Smooth muscle cell of the brain vasculature (primary cell): Measurements from ENCODE around the gene GRHL3.

Experiments used
- DNase-seq: peaks from one replicate; pipeline ENCODE4 v3.0.0-alpha.2; 2012; ENCODE audit warnings: low read depth, low spot score

GRHL3 gene

DNA sequence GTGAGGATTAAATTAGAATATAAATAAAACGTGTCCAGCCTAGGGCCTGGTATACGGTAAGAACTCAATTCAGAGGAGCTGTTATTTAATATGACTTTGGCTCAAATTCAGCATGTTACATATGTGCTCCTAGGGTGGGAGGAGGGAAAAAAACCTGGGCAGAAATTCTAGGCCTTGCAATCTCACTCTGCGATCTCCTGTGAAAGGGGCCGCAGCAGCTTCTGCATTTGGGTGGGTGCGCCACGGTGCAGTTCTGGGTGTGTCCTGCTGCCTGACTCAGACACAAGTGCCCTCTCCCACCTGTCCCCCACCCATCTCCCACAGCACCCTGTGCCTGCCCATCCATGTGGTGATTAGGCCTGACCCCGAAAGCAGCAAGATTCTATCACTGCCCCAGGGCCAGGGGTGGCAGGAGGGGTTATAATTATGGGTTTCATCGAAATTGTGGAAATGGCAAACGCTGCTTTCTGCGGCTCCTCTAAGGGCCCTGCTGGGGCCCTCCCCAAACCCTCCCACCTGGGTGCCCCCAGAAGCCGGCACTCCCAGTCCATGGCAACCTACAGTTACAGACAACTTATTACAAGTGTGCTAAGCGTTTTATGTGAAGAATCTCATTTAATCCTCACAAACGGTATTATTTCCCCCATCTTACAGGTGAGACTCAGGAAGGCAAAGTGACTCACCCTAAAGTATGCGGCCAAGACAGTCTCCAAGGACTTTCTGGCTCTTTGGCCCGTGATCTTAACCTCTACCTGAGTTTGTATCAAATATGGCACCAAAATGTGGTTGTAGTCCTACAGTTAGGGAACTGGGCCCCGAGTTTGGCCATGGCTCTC lies 25.5 kb upstream of the GRHL3 start:
- DNase-seq: no peak

DNA sequence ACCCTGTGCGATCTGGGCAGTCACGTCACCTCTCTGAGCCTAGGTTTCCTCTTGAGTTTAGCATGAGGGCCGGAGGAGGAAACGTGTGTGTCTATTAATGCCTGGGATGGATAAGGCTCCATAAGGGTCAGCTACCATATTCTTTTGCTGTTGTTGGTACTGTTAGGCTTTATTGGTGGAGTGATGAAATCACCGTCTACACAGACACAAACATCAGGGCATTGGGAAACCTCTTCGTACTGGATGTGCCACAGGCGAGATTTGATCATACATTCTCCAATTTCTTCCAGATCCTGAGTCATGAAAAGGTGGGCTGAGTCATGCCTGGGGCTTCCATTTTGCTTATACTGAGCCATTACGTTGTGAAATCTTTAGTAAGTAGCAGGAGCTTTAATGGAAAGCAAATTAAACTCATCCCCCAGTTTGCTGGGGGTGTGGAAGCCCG lies 24.9 kb upstream of the GRHL3 start:
- DNase-seq: no peak

DNA sequence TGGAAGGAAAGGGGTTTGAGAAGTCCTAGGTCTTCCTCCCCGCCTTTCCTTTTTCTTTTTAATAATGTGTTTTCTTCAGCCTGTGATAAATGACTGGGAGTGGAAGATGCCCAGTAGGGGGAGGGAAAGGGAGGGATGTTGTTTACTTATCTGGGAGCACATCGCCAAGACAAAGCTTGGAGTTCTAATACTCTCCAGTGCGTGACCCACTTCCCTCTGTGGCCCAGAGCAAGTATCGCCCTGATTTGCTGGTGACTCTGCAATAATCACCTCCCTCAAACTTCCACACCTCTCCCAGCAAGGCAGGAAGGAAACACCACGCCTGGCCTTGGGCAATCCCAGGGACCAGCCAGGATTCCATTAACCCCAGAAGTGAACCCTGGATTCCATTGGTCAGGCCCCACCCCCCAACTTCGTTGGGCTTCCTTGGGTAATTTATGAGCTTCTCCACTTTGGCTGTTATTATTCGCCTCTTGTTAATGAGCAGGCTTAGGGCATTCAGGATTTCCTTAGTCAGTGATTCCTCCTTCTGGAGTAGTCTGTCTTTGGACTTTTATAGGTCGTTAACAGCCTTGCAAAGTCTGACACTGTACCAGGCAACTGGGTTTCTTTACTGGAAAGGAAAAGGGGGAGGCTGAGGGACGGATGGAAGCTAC lies 24.3 kb upstream of the GRHL3 start:
- DNase-seq: no peak

GRCh38 chr1:24295535-24295934 lies 23.6 kb upstream of the GRHL3 start:
- no peak for DNase-seq

GRCh38 chr1:24297187-24297851 lies 21.8 kb upstream of the GRHL3 start:
- DNase-seq: no peak

- DNase-seq: no peak
Measured at GRCh38 chr1:24297852-24298232, 21.3 kb upstream of the GRHL3 start.

- no peak for DNase-seq
Measured at GRCh38 chr1:24298606-24299005, 20.6 kb upstream of the GRHL3 start.

GRCh38 chr1:24299901-24300300 lies 19.3 kb upstream of the GRHL3 start:
- DNase-seq: no peak

DNA sequence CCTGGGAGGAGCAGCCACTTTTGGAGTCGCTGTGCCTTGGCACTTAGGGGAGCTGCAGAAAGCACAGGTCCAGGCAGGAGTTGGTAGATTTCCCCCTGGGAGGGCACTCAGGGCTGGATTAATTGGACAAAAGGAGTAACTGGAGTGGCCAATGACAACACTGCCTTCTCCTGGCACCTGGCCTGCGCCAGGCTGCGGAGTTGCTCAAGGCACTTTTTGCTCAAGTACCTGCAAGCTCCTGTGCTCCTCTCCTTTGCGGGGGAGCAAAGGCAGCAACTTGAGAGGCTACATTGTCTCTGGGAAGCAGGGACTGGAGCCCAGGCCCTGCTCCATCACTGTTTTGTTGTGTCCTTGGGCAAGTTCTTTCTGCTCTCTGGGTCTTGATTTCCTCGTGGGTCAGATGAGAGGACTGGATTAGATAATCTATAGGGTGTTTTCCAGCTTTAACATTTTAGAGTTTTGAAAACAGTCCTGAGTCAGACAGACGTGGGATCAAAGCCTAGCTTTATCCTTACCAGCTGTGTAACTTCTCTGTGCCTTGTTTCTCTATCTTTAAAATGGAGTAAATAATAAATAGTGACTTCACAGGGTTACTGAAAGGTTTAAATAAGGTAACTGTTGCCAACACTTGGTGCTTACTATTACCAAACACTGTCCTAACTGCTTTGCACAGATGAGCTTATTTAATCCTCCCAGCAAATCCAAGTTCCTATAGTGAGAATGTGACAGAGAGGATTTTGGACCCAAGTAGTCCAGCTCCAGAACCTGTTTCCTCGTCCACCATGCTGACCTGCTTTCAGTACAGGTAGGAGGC lies 18.0 kb upstream of the GRHL3 start:
- DNase-seq: no peak

DNA sequence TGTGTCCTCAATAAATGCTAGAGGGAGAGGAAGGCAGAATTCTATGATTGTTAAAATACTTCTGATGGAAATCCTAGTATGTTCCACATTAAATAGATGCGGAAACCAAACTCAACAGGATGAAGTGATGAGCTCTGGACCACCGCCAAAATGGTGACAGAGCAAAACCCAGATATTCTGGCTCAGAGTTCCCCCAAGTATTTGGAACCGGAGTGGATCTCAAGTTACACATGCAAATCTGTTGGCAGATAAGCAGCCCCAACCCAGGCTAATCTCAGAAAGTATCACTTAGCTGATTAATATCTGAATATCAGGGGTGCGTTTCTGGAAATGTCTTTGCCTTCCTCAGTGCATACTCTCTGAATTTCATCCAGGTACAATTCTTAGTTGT lies 17.4 kb upstream of the GRHL3 start:
- DNase-seq: no peak

DNA sequence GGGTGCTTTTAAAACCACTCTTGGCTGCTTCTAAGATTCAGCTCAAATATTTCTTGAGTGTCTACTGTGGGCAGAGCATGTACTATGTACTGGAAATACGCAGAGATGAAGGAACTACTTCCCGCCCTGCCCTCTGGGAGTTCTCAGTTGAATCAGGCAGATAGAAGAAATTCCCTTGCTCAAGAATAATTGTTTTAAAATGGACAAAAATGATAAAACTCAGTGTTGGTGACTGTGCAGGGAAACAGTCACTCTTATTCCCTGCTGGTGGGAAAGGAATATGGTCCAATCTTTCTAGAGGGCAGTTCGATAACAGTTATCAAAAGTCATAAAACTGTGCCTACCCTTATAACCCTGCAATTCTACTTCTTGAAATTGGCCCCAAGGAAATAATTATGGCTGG lies 16.9 kb upstream of the GRHL3 start:
- DNase-seq: no peak

DNA sequence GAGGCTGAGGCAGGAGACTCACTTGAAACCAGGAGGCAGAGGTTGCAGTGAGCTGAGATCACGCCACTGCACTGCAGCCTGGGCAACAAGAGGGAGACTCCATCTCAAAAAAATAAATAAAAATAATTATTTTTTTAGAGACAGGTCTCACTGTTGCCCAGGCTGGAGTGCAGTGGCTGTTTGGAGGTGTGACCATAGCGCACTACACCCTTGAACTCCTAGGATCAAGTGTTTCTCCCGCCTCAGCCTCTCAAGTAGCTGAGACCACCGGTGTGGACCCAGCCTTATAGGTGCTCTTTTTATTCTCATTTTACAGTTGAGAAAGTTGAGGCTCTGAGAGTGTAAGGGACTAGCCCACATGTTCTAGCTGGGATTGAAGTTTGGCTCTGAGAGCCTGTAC lies 15.6 kb upstream of the GRHL3 start:
- no peak for DNase-seq

DNA sequence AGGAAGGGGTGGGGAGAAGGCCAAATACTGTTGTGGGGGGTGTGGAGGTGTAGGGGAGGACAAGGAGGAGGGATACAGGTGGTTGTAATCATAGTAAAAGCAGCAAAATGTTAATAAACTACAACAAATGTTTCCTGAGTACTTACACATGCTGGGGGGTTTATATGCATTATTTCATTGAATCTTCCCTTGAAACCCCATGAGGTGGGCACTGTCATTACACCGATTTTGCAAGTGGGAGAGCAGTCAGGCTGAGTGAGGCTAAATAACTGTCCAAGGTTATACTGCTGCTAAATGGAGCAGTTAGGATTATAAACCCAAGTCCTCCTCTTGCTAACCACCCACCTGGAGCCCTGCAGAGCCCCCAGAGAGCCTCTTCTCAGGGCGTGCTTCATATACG lies 14.4 kb upstream of the GRHL3 start:
- no peak for DNase-seq

DNA sequence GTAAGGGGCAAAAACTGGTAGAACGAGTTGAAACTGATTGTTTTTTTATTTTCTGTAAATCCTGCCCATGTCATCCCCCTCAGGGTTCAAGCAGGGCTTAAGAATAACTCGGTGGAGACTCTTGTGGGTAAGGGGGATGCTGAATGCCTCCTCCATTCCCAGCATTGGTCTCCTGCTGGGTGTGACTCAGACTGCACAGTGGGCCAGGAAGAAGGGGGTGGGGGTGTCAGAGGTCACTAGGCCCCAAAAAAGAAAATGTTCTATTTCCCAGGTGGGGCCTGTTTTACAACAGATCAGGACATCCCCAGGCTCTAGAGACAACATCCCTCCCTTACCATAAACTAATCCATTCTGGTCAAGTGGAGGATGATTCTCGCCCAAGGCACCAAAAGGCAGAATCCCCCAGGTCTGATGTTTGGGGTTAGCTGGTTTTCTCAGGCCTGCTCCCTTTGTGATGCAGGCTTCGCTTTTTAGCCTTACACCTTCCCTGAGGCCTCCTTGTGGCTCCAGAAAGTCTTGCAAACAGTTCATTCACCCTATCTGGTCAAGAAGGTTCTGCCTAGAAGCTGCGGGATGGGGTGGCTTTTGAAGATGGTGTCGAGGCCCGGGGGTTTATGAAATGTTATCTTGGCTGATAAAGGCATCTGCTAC lies 10.7 kb upstream of the GRHL3 start:
- DNase-seq: no peak

DNA sequence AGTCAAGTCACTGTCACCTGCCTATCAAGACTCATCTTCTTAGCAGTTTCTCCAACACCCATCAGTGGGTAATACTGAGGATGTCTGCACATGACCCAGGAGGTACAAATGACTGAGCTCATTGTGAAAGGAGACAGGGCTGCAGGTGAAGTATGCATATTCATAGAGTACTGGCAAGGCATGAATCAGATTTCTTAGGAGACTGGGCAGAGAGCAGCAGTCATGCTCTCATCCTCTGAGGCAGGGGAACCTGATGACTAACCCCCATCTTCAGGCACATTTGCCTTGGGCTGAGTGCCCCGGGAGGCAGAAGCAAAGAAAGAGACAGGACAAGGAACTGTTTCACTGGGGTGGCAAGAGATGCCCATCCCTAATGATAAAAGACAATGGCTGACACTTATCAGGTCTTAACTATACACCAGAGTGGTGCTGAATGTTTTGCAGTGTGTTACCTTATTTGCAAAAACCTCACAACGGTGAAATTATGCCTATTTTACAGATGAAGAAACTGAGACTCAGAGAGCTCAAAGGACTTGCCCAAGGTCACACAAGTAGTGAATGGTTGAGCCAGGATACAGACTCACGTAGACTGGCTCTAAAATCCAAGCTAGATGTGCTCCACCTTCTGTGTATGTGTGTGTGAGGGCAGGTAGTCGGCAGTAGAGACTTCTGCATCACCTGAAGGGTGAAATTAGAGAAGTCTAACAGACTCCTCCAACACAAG lies 9.2 kb upstream of the GRHL3 start:
- no peak for DNase-seq

GRCh38 chr1:24311234-24311633 lies 7.9 kb upstream of the GRHL3 start:
- DNase-seq: no peak

- DNase-seq: no peak
Measured at GRCh38 chr1:24311741-24312140, 7.4 kb upstream of the GRHL3 start.

DNA sequence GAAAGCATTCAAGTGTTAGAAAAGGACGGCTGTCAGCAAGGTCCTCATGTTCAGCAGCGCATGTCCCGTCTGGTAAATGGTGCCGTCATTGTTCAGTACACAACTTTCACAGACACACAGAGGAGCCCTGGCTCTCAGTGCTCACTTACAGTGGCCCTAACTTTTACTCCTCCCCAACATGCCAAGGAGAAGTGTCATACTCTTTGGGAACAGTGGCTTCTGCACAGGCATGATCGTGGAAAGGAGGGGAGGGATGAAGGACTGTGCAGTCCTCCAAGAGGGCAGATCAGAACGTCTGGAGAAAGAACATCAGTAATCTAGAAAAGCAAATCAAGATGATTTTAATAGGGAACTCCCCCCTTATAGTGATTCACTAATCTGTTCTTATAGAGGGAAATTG lies 3.8 kb upstream of the GRHL3 start:
- no peak for DNase-seq

DNA sequence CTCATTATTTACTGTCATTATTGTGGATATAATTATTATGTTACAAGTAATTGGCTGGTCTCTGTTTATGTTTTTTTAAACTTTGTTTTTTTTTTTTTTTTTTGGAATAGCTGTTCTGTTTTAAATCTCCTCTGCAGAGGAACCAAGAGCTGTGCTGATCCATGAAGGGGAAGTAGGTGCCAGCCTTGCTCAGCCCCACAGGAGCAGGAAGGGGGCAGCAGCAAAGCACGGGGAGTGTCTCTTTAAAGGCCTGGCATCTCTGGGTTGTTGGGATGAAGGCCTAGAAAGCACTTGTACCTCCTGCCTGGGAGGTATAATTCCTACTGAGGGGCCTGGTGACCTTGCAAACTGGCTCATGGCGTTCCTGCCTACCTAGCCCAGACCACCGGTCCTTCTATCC lies 2.5 kb upstream of the GRHL3 start:
- no peak for DNase-seq

- DNase-seq: no peak
Measured at GRCh38 chr1:24317081-24317480, 2.1 kb upstream of the GRHL3 start.
